Measurements from ENCODE around the gene ATXN7L1. TPM values are rescaled to one million over a fixed set of nuclear protein-coding genes. Genes with fewer than 3 reads are reported as not detected.
A peak's percentile ranks its signal among the peaks of the same experiment; 100 is the strongest.

ATXN7L1 gene, protein sequence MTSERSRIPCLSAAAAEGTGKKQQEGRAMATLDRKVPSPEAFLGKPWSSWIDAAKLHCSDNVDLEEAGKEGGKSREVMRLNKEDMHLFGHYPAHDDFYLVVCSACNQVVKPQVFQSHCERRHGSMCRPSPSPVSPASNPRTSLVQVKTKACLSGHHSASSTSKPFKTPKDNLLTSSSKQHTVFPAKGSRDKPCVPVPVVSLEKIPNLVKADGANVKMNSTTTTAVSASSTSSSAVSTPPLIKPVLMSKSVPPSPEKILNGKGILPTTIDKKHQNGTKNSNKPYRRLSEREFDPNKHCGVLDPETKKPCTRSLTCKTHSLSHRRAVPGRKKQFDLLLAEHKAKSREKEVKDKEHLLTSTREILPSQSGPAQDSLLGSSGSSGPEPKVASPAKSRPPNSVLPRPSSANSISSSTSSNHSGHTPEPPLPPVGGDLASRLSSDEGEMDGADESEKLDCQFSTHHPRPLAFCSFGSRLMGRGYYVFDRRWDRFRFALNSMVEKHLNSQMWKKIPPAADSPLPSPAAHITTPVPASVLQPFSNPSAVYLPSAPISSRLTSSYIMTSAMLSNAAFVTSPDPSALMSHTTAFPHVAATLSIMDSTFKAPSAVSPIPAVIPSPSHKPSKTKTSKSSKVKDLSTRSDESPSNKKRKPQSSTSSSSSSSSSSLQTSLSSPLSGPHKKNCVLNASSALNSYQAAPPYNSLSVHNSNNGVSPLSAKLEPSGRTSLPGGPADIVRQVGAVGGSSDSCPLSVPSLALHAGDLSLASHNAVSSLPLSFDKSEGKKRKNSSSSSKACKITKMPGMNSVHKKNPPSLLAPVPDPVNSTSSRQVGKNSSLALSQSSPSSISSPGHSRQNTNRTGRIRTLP
- total RNA-seq (2021) = 36.0 to 38.5 TPM (median 37.7 TPM) in 3 replicates
- percentile 84 among the genes with signal in this experiment for Bru-seq, nascent RNA
- long read RNA-seq, experiment 1, full-length matches to known transcripts = 9 of 134 reads
- long read RNA-seq, experiment 1, partial matches to known transcripts = 77 of 134 reads
- long read RNA-seq, experiment 1, other reads (novel, unspliced or antisense) = 48 of 134 reads
- long read RNA-seq, experiment 2, full-length matches to known transcripts = 4 of 29 reads
- long read RNA-seq, experiment 2, partial matches to known transcripts = 9 of 29 reads
- long read RNA-seq, experiment 2, other reads (novel, unspliced or antisense) = 16 of 29 reads
- long read RNA-seq, experiment 3, partial matches to known transcripts = 12 of 24 reads
- long read RNA-seq, experiment 3, other reads (novel, unspliced or antisense) = 9 of 24 reads

DNA sequence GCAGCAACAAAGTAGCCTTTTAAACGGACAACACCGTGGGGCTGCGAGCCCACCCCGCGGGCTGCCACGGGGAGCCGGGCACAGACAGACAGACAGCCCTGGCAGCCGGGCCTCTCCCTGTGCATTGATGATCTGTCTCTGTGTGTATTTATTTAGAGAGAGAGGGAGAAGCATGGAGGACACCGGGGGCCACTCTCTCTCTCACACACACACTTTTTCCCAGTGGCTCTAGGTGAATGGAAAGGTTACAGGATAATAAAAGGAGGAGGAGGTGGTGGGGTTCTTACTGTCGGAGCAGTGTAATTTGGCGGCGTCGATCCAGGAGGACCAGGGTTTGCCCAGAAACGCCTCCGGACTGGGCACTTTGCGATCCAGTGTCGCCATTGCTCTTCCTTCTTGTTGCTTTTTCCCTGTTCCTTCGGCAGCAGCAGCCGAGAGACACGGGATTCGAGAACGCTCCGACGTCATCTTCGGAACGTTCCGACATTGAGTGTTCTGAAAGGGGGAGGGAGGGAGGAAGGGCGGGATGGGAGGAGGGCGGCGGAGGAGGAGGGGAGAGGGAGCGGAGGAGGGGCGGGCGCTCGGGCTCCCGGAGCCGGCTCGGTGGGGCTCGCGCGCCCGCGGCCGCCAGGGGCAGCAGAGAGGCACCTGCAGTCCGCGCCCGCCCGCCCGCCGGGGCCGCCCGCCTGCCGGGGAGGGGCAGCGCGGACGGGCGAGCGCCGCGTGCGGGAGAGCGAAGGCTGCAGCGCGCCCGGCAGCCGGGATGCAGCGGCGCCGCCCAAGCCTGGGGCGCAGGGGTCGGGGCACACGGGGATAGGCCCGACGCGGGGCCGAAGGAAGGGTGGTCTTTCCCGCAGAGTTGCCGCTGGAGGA is at the start of gene ATXN7L1:
ATXN7L1 (minus strand) TSS at position 509 of the 873 bp plus-strand sequence; CDS start at position 468, 41 bp downstream.
- peaks cover 10% of the 10 kb centered on the region for H3K27me3 Mint-ChIP-seq (ENCODE audit: low read depth)
- ChIA-PET POLR2A (interaction anchor here (0.8 to 1.2 kb wide), 2 partner anchors 187 to 220 kb away, joined by 3 to 11 read pairs; no protein-coding TSS in a partner anchor), CTCF (interaction anchor here (0.6 to 5.7 kb wide), 38 partner anchors 11 to 345 kb away, joined by 3 to 33 read pairs (median 4); partner anchors contain the start of genes CDHR3, EFCAB10 and SYPL1)
- H3K4me3 Mint-ChIP-seq = peak within 1 kb of the TSS; percentile 98
- peaks cover 8% of the 10 kb centered on the region for H3K9me3 Mint-ChIP-seq
- DNase-seq (ENCODE audit: low spot score) (peak; percentile 95), ATAC-seq (peak; percentile 87)
- peak within 1 kb of the TSS; percentile 99 for H3K27ac Mint-ChIP-seq
- peaks cover 34% of the 10 kb centered on the region for H3K36me3 Mint-ChIP-seq
- peaks cover 60% of the 10 kb centered on the region for H3K4me1 Mint-ChIP-seq
- TF ChIP-seq GTF2I (CRISPR knock-in tag; conservative IDR thresholded peaks at IDR 0.05) (no peak), TP53 (CRISPR knock-in tag; IDR thresholded peaks at IDR 0.05) (0 out of 2 replicates have a peak, but pooled peaks have one; percentile 34), ETV6 (CRISPR knock-in tag; IDR thresholded peaks at IDR 0.05) (no peak), IRF2 (CRISPR knock-in tag; IDR thresholded peaks at IDR 0.05; ENCODE audit: borderline replicate concordance, low read depth) (no peak), E2F4 (CRISPR knock-in tag; IDR thresholded peaks at IDR 0.05; ENCODE audit: borderline replicate concordance, low read depth) (no peak), ZNF416 (CRISPR knock-in tag; IDR thresholded peaks at IDR 0.05) (no peak), ATF1 (CRISPR knock-in tag; IDR thresholded peaks at IDR 0.05) (no peak), FOXK1 (CRISPR knock-in tag; IDR thresholded peaks at IDR 0.05) (peak; percentile 53), ZNF532 (CRISPR knock-in tag; IDR thresholded peaks at IDR 0.05; ENCODE audit: borderline replicate concordance) (no peak), TEAD4 (CRISPR knock-in tag; IDR thresholded peaks at IDR 0.05) (no peak), SP1 (CRISPR knock-in tag; conservative IDR thresholded peaks at IDR 0.05) (peak; percentile 88), FOXP1 (CRISPR knock-in tag; IDR thresholded peaks at IDR 0.05; ENCODE audit: borderline replicate concordance) (0 out of 2 replicates have a peak, but pooled peaks have one; percentile 14), FOXP4 (CRISPR knock-in tag; IDR thresholded peaks at IDR 0.05) (0 out of 2 replicates have a peak, but pooled peaks have one; percentile 15)
- TF ChIP-seq, protein P1, sequence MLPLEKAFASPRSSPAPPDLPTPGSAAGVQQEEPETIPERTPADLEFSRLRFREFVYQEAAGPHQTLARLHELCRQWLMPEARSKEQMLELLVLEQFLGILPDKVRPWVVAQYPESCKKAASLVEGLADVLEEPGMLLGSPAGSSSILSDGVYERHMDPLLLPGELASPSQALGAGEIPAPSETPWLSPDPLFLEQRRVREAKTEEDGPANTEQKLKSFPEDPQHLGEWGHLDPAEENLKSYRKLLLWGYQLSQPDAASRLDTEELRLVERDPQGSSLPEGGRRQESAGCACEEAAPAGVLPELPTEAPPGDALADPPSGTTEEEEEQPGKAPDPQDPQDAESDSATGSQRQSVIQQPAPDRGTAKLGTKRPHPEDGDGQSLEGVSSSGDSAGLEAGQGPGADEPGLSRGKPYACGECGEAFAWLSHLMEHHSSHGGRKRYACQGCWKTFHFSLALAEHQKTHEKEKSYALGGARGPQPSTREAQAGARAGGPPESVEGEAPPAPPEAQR (CRISPR knock-in tag; IDR thresholded peaks at IDR 0.05) = no peak
- TF ChIP-seq, protein P2, sequence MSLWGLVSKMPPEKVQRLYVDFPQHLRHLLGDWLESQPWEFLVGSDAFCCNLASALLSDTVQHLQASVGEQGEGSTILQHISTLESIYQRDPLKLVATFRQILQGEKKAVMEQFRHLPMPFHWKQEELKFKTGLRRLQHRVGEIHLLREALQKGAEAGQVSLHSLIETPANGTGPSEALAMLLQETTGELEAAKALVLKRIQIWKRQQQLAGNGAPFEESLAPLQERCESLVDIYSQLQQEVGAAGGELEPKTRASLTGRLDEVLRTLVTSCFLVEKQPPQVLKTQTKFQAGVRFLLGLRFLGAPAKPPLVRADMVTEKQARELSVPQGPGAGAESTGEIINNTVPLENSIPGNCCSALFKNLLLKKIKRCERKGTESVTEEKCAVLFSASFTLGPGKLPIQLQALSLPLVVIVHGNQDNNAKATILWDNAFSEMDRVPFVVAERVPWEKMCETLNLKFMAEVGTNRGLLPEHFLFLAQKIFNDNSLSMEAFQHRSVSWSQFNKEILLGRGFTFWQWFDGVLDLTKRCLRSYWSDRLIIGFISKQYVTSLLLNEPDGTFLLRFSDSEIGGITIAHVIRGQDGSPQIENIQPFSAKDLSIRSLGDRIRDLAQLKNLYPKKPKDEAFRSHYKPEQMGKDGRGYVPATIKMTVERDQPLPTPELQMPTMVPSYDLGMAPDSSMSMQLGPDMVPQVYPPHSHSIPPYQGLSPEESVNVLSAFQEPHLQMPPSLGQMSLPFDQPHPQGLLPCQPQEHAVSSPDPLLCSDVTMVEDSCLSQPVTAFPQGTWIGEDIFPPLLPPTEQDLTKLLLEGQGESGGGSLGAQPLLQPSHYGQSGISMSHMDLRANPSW (CRISPR knock-in tag; conservative IDR thresholded peaks at IDR 0.05; ENCODE audit: low read depth) = no peak
- TF ChIP-seq, protein P3, sequence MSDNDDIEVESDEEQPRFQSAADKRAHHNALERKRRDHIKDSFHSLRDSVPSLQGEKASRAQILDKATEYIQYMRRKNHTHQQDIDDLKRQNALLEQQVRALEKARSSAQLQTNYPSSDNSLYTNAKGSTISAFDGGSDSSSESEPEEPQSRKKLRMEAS (CRISPR knock-in tag; IDR thresholded peaks at IDR 0.05) = peak; percentile 22; the same call in 1 of the 2 replicates
